HEK293 (cell line): Measurements from ENCODE around the gene CDCP1.

Experiments used
- CTCF ChIA-PET: fragments of 350-600 bp; formaldehyde crosslinking; extraction: SDS; loops from one replicate; lab custom pipeline; 2021; ENCODE audit warnings: antibody characterized with exemption; lab: Yijun Ruan, JAX
- POLR2A ChIA-PET: fragments of 300-600 bp; formaldehyde crosslinking; extraction: SDS; loops from one replicate; lab custom pipeline; 2020; ENCODE audit warnings: antibody characterized with exemption, inconsistent platforms; lab: Yijun Ruan, JAX
- H3K27ac ChIP-seq: fragments of 200-500 bp; sonication (Bioruptor generic); 2 replicates; pipeline ENCODE4 v1.5.1; 2014; ENCODE audit warnings: low read depth, low read length, control low read depth, inconsistent platforms; ENCODE audit errors: extremely low read depth
- H3K36me3 ChIP-seq, 2 experiments: fragments of 200-500 bp in 1 of 2; sonication (Bioruptor generic) in 1 of 2; 1 replicate in 1 of 2; 2 replicates in 1 of 2; pipeline ENCODE4 v1.5.1; 2014 to 2017; ENCODE audit warnings: inconsistent platforms in 2 of 2, low read length in 2 of 2; ENCODE audit not compliant: control insufficient read depth in 2 of 2, insufficient read depth in 1 of 2
- H3K4me1 ChIP-seq: fragments of 200-500 bp; sonication (Bioruptor generic); 2 replicates; pipeline ENCODE4 v1.5.1; 2014; ENCODE audit warnings: mild to moderate bottlenecking, low read length, inconsistent platforms; ENCODE audit not compliant: control insufficient read depth, insufficient read depth
- H3K4me3 ChIP-seq: 2 replicates; pipeline ENCODE4 v1.5.1; 2011; ENCODE audit warnings: low read depth, mild to moderate bottlenecking, control low read depth, low read length, moderate library complexity
- H3K9me3 ChIP-seq: fragments of 200-500 bp; sonication (Bioruptor generic); 2 replicates; pipeline ENCODE4 v1.5.1; 2014; ENCODE audit warnings: low read depth, low read length, inconsistent platforms; ENCODE audit not compliant: control insufficient read depth, insufficient read depth
- BCL11B ChIP-seq: fragments of 450-650 bp; formaldehyde crosslinking; IDR thresholded peaks from 2 replicates; pipeline ENCODE4 v1.5.1; 2016; ENCODE audit warnings: low read depth, missing biosample characterization, missing genetic modification characterization
- KLF17 ChIP-seq: fragments of 450-650 bp; formaldehyde crosslinking; IDR thresholded peaks from 2 replicates; pipeline ENCODE4 v1.5.1; 2016; ENCODE audit warnings: missing biosample characterization, missing genetic modification characterization
- PRDM2 ChIP-seq: fragments of 450-650 bp; formaldehyde crosslinking; IDR thresholded peaks from 2 replicates; pipeline ENCODE4 v1.5.1; 2016; ENCODE audit warnings: missing biosample characterization, missing genetic modification characterization, borderline replicate concordance
- PRDM6 ChIP-seq: fragments of 450-650 bp; formaldehyde crosslinking; IDR thresholded peaks from 2 replicates; pipeline ENCODE4 v1.5.1; 2017; ENCODE audit warnings: missing biosample characterization, missing genetic modification characterization
- RBAK ChIP-seq: fragments of 450-650 bp; formaldehyde crosslinking; IDR thresholded peaks from 2 replicates; pipeline ENCODE4 v1.5.1; 2016; ENCODE audit warnings: missing biosample characterization, missing genetic modification characterization
- SCRT2 ChIP-seq: fragments of 450-650 bp; formaldehyde crosslinking; IDR thresholded peaks from 2 replicates; pipeline ENCODE4 v1.5.1; 2016; ENCODE audit warnings: missing biosample characterization, missing genetic modification characterization
- TRIM28 ChIP-seq: IDR thresholded peaks from 2 replicates; pipeline ENCODE4 v1.6.1; 2011; ENCODE audit warnings: low read length, control low read depth, borderline replicate concordance
- ZIC2 ChIP-seq: fragments of 450-650 bp; formaldehyde crosslinking; IDR thresholded peaks from 2 replicates; pipeline ENCODE4 v1.5.1; 2016; ENCODE audit warnings: missing biosample characterization, missing genetic modification characterization
- ZNF121 ChIP-seq: fragments of 450-650 bp; formaldehyde crosslinking; IDR thresholded peaks from 2 replicates; pipeline ENCODE4 v1.5.1; 2016; ENCODE audit warnings: missing biosample characterization, missing genetic modification characterization
- ZNF133 ChIP-seq: fragments of 450-650 bp; formaldehyde crosslinking; IDR thresholded peaks from 2 replicates; pipeline ENCODE4 v1.5.1; 2016; ENCODE audit warnings: missing biosample characterization, missing genetic modification characterization
- ZNF2 ChIP-seq: fragments of 450-650 bp; formaldehyde crosslinking; IDR thresholded peaks from 2 replicates; pipeline ENCODE4 v1.5.1; 2016; ENCODE audit warnings: missing biosample characterization, missing genetic modification characterization
- ZNF239 ChIP-seq: fragments of 450-650 bp; formaldehyde crosslinking; IDR thresholded peaks from 2 replicates; pipeline ENCODE4 v1.5.1; 2016; ENCODE audit warnings: missing biosample characterization, missing genetic modification characterization
- ZNF366 ChIP-seq: fragments of 450-650 bp; formaldehyde crosslinking; conservative IDR thresholded peaks from 2 replicates; pipeline ENCODE4 v1.5.1; 2016; ENCODE audit warnings: missing biosample characterization, missing genetic modification characterization
- ZNF37A ChIP-seq: fragments of 450-650 bp; IDR thresholded peaks from 2 replicates; pipeline ENCODE4 v1.5.1; 2018; ENCODE audit warnings: missing biosample characterization, missing genetic modification characterization
- ZNF391 ChIP-seq: fragments of 450-650 bp; formaldehyde crosslinking; IDR thresholded peaks from 2 replicates; pipeline ENCODE4 v1.5.1; 2016; ENCODE audit warnings: low read depth, missing biosample characterization, missing genetic modification characterization, borderline replicate concordance
- ZNF416 ChIP-seq: fragments of 450-650 bp; formaldehyde crosslinking; IDR thresholded peaks from 2 replicates; pipeline ENCODE4 v1.5.1; 2016; ENCODE audit warnings: missing biosample characterization, missing genetic modification characterization
- ZNF513 ChIP-seq: fragments of 450-650 bp; IDR thresholded peaks from 2 replicates; pipeline ENCODE4 v1.5.1; 2018; ENCODE audit warnings: missing biosample characterization, missing genetic modification characterization
- ZNF548 ChIP-seq: fragments of 450-650 bp; formaldehyde crosslinking; IDR thresholded peaks from 2 replicates; pipeline ENCODE4 v1.5.1; 2016; ENCODE audit warnings: missing biosample characterization, missing genetic modification characterization
- TF ChIP-seq, protein P1 (sequence below): fragments of 450-650 bp; formaldehyde crosslinking; IDR thresholded peaks from 2 replicates; pipeline ENCODE4 v1.5.1; 2017; ENCODE audit warnings: missing biosample characterization, missing genetic modification characterization

Gene CDCP1

DNA sequence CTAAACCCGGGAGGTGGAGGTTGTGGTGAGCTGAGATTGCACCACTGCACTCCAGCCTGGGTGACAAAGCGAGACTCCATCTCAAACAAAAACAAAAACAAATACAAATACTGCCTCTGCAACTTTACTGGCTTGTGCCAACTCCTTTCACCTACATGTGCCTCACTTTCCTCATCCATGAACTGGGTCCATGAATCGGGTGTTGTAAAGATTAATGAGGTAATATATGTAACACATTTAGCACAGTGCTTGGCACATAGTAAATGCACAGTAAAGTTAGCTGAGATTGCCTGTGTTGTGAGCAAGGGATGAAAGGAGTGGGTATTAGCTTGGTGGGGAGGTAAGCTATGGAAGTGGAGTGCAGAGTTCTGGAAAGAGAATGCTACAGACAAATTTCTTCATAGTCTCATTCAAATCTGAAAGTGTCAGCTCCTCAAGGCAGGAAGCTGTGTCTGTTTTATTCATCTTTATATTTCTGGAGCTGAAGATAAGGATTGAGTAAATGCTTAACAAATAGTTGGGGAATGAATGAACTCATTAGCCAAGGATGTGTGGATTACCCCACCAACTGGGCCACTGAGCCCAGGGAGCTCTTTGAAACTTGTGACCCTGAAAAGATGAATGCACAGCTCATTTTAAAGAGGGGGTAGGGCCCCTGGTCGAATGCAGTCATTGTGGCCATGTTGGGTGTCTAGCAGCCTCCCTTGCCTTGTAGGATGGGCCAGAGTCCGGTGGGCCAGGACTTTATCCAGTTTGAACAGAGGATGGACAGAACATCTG lies 7.7 kb upstream of the CDCP1 start:
- Histone ChIP-seq H3K27ac (no peak overlapping the region), H3K9me3 (no peaks in the 10 kb centered on the region), H3K36me3 (no peaks in the 10 kb centered on the region), H3K4me1 (no peaks in the 10 kb centered on the region), H3K4me3 (no peak overlapping the region)
- CTCF ChIA-PET: interaction anchor here (0.7 to 1.7 kb wide), 3 partner anchors 57 to 115 kb away, joined by 3 to 8 read pairs (median 3); no protein-coding TSS in a partner anchor
- TF ChIP-seq ZNF391 (tag by site-specific recombination): no peak
- no peak for TF ChIP-seq TRIM28
- TF ChIP-seq PRDM6 (tag by site-specific recombination): no peak
- TF ChIP-seq ZNF121 (tag by site-specific recombination): no peak
- TF ChIP-seq ZNF2 (tag by site-specific recombination): no peak
- no peak for TF ChIP-seq ZNF133 (tag by site-specific recombination)
- TF ChIP-seq ZIC2: no peak
- no peak for TF ChIP-seq SCRT2 (tag by site-specific recombination)
- TF ChIP-seq, protein P1, sequence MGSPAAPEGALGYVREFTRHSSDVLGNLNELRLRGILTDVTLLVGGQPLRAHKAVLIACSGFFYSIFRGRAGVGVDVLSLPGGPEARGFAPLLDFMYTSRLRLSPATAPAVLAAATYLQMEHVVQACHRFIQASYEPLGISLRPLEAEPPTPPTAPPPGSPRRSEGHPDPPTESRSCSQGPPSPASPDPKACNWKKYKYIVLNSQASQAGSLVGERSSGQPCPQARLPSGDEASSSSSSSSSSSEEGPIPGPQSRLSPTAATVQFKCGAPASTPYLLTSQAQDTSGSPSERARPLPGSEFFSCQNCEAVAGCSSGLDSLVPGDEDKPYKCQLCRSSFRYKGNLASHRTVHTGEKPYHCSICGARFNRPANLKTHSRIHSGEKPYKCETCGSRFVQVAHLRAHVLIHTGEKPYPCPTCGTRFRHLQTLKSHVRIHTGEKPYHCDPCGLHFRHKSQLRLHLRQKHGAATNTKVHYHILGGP (tag by site-specific recombination): no peak
- TF ChIP-seq PRDM2 (tag by site-specific recombination): no peak
- TF ChIP-seq ZNF548 (tag by site-specific recombination): no peak
- no peak for TF ChIP-seq BCL11B
- TF ChIP-seq ZNF416 (tag by site-specific recombination): no peak
- TF ChIP-seq RBAK (tag by site-specific recombination): no peak
- no peak for TF ChIP-seq ZNF37A
- no peak for TF ChIP-seq ZNF513 (tag by site-specific recombination)
- TF ChIP-seq KLF17: no peak
- TF ChIP-seq ZNF366 (tag by site-specific recombination): no peak
- no peak for TF ChIP-seq ZNF239 (tag by site-specific recombination)
- POLR2A ChIA-PET: no interaction called here
